GM18867 (cell line): Measurements from ENCODE around the gene SETD5.

Experiments used
- ATAC-seq: cut with Tn5 transposase; IDR thresholded peaks from one replicate; pipeline ENCODE4 v1.9.1; 2021; ENCODE audit warnings: mild to moderate bottlenecking, moderate library complexity; ENCODE audit not compliant: unreplicated experiment

SETD5 gene

GRCh38 chr3:9503283-9503682 lies 105.9 kb downstream of the SETD5 start:
- peak; percentile 57 for ATAC-seq

- no peak for ATAC-seq
Observed at GRCh38 chr3:9507586-9508578, 110.5 kb downstream of the SETD5 start.

- no peak for ATAC-seq
Observed at GRCh38 chr3:9508781-9509180, 111.4 kb downstream of the SETD5 start.

GRCh38 chr3:9512456-9513045 lies 115.1 kb downstream of the SETD5 start:
- ATAC-seq: no peak

GRCh38 chr3:9514306-9514705 lies 116.9 kb downstream of the SETD5 start:
- no peak for ATAC-seq

GRCh38 chr3:9514956-9515355 lies 117.5 kb downstream of the SETD5 start:
- ATAC-seq: no peak

GRCh38 chr3:9525078-9525477 lies 127.7 kb downstream of the SETD5 start:
- ATAC-seq: no peak
